ENCODE data around the gene DUXA. TPM values are rescaled to one million over a fixed set of nuclear protein-coding genes. Genes with fewer than 3 reads are reported as not detected.

The DUXA gene
- total and polyA plus RNA-seq, 9 of the 15 experiments (the other 6 are each of a cell fraction or from before 2014, with no cell fraction given), result not detected

DNA sequence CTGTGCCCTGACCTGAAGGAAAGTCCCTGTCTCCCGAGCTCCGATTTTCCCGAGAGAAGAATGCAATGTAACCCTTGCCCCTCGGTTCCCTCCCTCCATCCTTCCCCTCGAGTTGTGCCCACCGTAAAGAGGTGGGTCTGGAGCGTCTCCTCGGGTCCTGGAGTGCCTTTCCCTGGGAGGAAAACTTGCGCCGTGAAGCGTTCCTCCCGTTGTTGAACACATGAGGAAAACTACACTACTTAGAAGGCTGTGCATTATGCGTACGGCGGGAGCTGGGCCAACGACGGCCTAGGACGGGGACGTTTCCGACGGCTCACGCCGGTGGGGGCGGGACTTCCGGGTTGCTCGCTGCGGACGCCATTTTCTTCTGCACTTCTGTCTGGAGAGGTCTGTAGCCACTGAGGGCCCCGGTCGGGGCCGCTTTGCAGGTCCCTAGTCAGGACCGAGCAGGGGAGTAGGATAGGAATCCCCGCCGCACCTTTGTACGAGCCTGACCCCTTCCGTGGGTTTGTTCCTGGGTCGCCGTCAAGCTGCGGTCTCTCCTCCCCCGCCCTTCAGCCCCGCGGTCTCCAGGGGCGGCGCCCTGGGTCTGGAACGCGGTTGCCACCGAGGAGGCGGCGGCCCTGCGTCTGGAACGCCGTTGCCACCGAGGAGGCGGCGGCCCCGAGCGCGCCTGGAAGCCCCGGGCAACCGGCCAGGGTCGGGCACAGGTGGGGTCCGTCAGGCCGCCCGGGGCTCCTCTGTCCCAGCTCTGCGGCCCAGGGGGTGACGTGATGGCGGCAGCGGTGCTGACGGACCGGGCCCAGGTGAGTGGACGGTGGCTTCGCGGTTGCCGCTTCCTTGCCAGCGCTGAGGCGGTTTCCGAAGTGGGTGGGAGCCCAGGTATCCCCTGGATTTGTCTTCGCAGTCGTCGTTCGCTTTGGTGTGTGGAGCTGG, 24.1 kb upstream of the DUXA start, which contains the start of gene ZNF264 (continued):
- TF ChIP-seq, protein P1, sequence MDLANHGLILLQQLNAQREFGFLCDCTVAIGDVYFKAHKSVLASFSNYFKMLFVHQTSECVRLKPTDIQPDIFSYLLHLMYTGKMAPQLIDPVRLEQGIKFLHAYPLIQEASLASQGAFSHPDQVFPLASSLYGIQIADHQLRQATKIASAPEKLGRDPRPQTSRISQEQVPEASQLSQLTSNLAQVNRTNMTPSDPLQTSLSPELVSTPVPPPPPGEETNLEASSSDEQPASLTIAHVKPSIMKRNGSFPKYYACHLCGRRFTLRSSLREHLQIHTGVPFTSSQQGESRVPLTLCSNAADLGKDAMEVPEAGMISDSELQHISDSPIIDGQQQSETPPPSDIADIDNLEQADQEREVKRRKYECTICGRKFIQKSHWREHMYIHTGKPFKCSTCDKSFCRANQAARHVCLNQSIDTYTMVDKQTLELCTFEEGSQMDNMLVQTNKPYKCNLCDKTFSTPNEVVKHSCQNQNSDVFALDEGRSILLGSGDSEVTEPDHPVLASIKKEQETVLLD (IDR thresholded peaks at IDR 0.05), result no peak
- TF ChIP-seq NR2C2 (CRISPR knock-in tag; IDR thresholded peaks at IDR 0.05), result no peak
- peak; percentile 73 for TF ChIP-seq NR2C2 (tag; IDR thresholded peaks at IDR 0.05)
- no peak for TF ChIP-seq BCL6 (CRISPR knock-in tag; IDR thresholded peaks at IDR 0.05)
- TF ChIP-seq SAFB (IDR thresholded peaks at IDR 0.05; ENCODE audit: borderline replicate concordance, low read depth, low read length), result no peak
- no peak for TF ChIP-seq ZEB2 (IDR thresholded peaks at IDR 0.05)
- no peak for TF ChIP-seq ZNF282 (CRISPR knock-in tag; IDR thresholded peaks at IDR 0.05)
- no peak for TF ChIP-seq JUN (IDR thresholded peaks at IDR 0.05; ENCODE audit: borderline replicate concordance, low read depth, low read length)
- no peak for TF ChIP-seq JUN (CRISPR knock-in tag; IDR thresholded peaks at IDR 0.05; ENCODE audit: borderline replicate concordance)
- TF ChIP-seq NFIC (IDR thresholded peaks at IDR 0.05), result peak; percentile 78
- no peak for TF ChIP-seq GATAD2A (IDR thresholded peaks at IDR 0.05)
- peak; percentile 65; the same call in 1 of the 2 replicates for TF ChIP-seq LCOR (CRISPR knock-in tag; IDR thresholded peaks at IDR 0.05)
- TF ChIP-seq CXXC5 (CRISPR knock-in tag; IDR thresholded peaks at IDR 0.05), result peak; percentile 84
- no peak for TF ChIP-seq TGIF2 (CRISPR knock-in tag; IDR thresholded peaks at IDR 0.05)
- peak; percentile 39; the same call in 1 of the 2 replicates for TF ChIP-seq SUPT5H (IDR thresholded peaks at IDR 0.05)
- TF ChIP-seq, protein P2, sequence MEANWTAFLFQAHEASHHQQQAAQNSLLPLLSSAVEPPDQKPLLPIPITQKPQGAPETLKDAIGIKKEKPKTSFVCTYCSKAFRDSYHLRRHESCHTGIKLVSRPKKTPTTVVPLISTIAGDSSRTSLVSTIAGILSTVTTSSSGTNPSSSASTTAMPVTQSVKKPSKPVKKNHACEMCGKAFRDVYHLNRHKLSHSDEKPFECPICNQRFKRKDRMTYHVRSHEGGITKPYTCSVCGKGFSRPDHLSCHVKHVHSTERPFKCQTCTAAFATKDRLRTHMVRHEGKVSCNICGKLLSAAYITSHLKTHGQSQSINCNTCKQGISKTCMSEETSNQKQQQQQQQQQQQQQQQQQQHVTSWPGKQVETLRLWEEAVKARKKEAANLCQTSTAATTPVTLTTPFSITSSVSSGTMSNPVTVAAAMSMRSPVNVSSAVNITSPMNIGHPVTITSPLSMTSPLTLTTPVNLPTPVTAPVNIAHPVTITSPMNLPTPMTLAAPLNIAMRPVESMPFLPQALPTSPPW (CRISPR knock-in tag; IDR thresholded peaks at IDR 0.05), result peak; percentile 54; the same call in 1 of the 2 replicates
- TF ChIP-seq TAF1 (IDR thresholded peaks at IDR 0.05; ENCODE audit: control insufficient read depth, extremely low read depth, insufficient read depth, low read length, severe bottlenecking), result peak; percentile 31
- TF ChIP-seq, protein P3, sequence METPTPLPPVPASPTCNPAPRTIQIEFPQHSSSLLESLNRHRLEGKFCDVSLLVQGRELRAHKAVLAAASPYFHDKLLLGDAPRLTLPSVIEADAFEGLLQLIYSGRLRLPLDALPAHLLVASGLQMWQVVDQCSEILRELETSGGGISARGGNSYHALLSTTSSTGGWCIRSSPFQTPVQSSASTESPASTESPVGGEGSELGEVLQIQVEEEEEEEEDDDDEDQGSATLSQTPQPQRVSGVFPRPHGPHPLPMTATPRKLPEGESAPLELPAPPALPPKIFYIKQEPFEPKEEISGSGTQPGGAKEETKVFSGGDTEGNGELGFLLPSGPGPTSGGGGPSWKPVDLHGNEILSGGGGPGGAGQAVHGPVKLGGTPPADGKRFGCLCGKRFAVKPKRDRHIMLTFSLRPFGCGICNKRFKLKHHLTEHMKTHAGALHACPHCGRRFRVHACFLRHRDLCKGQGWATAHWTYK (CRISPR knock-in tag; IDR thresholded peaks at IDR 0.05), result no peak
- TF ChIP-seq SNRNP70 (optimal IDR thresholded peaks at IDR 0.05; ENCODE audit: low read depth, low read length), result no peak

Data from K562 (cell line).